HG03103 (cell line): ENCODE measurements around the gene INSR.
"Not testable (repeated sequence)": the region's sequence is repeated elsewhere in the genome, so short reads cannot be mapped to it uniquely, and the experiment has no call there.

Experiments
- ATAC-seq: cut with Tn5 transposase; IDR thresholded peaks from one replicate; pipeline ENCODE4 v1.9.1; 2021; ENCODE audit warnings: low read depth; ENCODE audit not compliant: unreplicated experiment

Gene INSR

GRCh38 chr19:7226739-7227138 is 67.5 kb downstream of the INSR start:
- ATAC-seq: no peak

DNA sequence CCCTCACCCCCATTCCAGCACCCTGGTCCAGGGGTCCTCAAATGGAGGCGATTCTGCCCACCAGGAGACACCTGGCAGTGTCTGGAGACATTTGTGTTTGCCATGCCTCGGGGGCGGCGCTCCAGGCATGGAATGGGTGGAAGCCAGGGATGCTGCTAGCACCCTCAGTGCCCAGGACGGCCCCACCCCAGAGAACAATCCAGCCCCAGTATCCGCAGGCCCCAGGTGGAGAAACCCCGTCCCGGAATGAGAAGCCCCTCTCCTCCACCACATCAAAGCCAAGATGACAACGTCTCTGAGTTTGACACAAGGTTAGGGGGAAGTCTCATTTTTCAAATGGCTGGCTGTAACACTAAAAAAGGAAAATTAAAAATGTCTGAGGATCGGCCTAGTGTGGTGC is 68.5 kb downstream of the INSR start:
- ATAC-seq: no peak

- no peak for ATAC-seq
These were observed 69.2 kb downstream of the INSR start for GRCh38 chr19:7224995-7225394.

- no peak for ATAC-seq
These were observed 70.0 kb downstream of the INSR start for GRCh38 chr19:7224209-7224686.

GRCh38 chr19:7223429-7223828 is 70.8 kb downstream of the INSR start:
- no peak for ATAC-seq

DNA sequence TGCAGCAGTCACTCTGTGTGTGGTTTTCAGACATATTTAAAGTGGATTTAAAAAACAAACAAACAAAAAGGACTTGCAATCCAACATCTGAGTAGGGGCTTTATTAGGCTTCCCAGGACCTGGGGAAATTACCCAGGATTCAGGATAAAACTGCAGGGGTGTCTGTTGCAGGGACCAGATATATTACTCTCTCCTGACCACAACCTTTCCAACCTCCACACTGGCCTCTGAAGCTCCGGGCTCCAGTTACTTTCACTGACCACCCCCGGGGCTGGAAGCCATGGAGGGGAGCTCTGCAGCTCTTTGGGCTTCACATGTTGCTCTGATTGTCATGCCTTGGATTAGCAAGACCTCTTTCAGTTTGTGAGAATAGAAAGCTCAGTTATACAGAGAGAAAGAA is 75.2 kb downstream of the INSR start:
- ATAC-seq: no peak

DNA sequence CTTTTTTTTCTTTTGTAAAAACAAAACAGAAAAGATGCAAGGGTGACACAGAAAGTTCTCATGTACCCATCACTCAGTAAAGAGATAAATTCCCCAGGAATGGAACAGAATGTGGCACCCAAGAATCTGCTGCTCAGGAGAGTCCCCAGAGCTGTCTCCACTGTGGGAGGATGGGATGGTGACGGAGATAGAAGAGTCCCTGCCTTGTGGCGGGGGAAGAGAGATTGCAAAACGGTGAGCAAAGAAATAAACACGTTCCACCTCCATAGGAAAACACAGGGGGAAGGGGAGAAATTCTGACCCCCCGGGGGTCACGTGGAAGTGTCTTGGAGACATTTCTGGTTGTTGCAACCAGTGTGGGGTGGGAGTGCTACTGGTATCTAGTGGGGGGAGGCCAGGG is 76.4 kb downstream of the INSR start:
- ATAC-seq: no peak

DNA sequence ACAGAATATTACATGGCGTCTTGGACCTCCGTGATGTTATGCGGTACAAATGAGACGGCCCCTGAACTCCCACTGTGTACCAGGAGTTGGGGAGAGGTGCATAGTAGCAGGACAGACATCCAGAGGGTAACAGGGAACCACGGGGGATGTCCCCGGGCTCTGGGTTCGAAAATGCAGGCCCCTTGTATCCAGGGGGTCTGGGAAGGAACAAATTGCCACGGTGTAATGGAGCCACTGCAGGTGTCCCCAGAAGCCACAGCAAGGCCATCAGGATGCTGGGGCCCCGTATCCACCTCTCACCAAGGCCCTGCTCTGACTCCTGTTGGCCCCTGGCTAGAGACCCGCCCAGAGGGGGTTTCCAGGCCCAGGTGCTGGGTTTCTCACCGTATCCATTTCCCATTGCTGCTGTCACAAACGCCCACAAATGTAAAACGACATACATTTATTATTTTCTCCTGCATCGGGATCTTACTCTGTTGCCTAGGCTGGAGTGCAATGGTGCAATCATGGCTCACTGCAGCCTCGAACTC is 77.8 kb downstream of the INSR start:
- ATAC-seq: no peak

- no peak for ATAC-seq
These were observed 79.0 kb downstream of the INSR start for GRCh38 chr19:7215176-7215575.

GRCh38 chr19:7214324-7215089 is 79.7 kb downstream of the INSR start:
- no peak for ATAC-seq

GRCh38 chr19:7213628-7214323 is 80.4 kb downstream of the INSR start:
- no peak for ATAC-seq

DNA sequence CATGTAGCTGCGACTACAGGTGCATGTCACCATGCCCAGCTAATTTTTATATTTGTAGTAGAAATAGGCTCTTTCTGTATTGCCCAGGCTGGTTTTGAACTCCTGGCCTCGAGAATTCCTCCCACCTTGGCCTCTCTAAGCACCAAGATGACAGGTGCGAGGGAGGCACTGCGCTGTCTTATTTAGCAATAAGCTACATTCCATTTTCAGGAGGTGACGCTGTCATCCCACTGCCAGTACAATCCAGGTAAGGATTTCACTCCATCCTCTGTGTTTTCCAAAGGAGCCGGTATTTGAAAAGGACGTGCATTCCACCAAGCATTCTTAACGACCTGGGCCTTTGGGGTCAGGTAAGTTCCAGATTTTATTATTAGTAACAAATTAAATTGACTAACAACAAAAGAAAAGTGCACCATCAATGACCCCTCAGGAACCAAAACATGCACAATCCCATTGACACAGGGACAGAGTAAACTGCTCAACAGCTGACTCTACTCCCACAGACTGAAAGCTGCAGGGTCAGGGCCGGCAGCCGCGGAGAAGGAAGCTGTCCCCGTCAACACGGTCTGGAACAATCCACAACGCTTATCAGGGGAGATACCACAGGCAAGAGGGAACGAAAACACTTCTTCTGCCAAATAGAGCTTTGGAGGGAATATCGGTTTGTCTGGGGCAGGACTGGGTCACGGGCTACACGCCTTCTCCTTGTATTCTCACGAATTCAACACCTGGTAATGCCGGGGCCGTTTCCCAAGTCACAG is 82.8 kb downstream of the INSR start:
- ATAC-seq: no peak

GRCh38 chr19:7210359-7210758 is 83.9 kb downstream of the INSR start:
- ATAC-seq: no peak

- ATAC-seq: not testable (repeated sequence)
These were observed 84.5 kb downstream of the INSR start for GRCh38 chr19:7209597-7210325.

- not testable (repeated sequence) for ATAC-seq
These were observed 85.2 kb downstream of the INSR start for GRCh38 chr19:7209036-7209435.

- ATAC-seq: no peak
These were observed 90.9 kb downstream of the INSR start for GRCh38 chr19:7203332-7203731.

- ATAC-seq: no peak
These were observed 91.3 kb downstream of the INSR start for GRCh38 chr19:7202888-7203287.

- ATAC-seq: no peak
These were observed 93.5 kb downstream of the INSR start for GRCh38 chr19:7200736-7201135.

DNA sequence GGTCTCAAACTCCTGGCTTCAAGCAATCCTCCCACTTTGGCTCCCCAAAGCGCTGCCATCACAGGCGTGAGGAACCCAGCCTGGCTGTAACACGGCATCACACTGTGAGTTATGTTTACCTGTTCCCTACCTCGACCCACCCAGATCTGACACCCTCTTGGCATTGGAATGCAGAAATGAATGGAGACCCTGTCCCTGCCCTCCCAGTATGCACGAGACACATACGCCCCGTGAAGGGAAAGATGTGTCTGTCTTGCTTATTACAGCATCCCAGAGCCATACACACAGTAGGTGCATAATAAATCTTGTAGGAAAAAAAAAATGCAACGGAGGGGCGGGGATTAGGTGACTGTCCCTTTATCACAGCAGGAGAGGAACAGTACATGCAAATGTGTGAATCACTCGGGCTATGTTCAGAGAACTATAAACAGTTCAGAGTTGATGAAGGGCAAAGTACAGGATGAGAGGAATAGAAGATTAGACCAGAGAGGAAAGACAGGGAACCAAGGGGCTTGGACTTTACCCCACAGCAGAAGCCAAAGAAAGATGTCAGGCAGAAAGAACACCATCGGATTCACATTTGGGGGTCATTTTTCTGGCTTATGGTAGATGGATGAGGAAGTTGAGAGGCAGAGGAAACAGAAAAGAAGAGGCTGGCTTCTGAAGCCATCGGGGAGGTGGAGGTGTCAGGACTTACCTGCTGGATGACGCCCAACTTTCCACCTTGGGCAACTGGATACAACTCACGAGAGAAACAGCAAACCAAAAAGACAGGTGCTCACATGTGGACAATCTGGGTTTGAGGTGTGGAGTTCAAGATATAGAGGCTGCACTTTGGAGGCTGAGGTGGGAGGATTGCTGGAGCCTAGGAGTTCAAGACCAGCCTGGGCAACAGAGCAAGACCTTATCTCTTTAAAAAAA is 94.3 kb downstream of the INSR start:
- no peak for ATAC-seq
